ENCODE measurements around the gene SDHA. TPM values are rescaled to one million over a fixed set of nuclear protein-coding genes. Genes with fewer than 3 reads are reported as not detected.
"Not testable (repeated sequence)": the region's sequence is repeated elsewhere in the genome, so short reads cannot be mapped to it uniquely, and the experiment has no call there.

The SDHA gene
- total and polyA plus RNA-seq, 9 of the 15 experiments (the other 6 are each of a cell fraction or from before 2014, with no cell fraction given), result 82.9 to 191 (median 130) TPM

DNA sequence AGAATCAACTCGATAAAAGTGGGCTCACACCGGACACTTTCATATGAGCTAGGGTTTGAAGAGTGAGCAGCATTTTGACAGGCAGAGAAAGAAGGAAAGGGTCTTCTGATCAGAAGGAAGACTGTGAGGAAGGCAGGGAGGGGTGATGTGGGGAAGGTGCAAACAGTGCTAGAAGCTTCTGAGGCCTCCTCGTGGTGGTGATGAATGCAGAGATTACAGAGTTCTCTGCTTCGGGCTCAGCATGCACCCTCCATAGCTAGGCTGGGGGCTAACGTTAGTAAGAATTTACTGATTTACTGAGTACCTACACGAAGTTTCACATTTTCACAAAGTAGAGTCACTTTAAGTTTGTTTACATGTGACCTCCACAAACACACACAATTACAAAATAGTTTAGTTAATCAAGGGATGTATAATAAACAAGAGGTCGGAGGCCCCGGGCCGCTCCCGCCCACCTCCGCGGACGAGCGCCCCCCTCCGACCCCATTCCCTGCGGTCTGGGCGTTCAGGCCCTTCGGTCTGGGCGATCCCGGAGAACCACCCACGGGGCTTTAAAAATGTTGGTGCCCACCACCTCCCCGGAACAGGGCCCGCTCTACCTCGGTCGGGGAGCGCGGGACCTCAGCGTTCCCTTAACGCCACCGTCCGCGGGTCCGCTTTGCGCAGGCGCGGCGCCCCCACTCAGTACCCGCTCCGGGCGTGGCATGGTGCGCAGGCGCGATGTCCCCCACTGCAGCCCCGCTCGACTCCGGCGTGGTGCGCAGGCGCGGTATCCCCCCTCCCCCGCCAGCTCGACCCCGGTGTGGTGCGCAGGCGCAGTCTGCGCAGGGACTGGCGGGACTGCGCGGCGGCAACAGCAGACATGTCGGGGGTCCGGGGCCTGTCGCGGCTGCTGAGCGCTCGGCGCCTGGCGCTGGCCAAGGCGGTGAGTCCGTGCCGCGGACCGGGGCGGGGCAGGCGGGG is at the start of gene SDHA, which contains the start of gene CCDC127 (continued):
- TF ChIP-seq ZNF740 (CRISPR knock-in tag; IDR thresholded peaks at IDR 0.05), result peak; percentile 81; the same call in 1 of the 2 replicates
- TF ChIP-seq ZNF740 (tag; IDR thresholded peaks at IDR 0.05); ATF1 (CRISPR knock-in tag; IDR thresholded peaks at IDR 0.05): not testable (repeated sequence)
- TF ChIP-seq ATF1 (tag; IDR thresholded peaks at IDR 0.05), result 0 out of 2 replicates have a peak, but pooled peaks have one; percentile 29
- TF ChIP-seq TBP (optimal IDR thresholded peaks at IDR 0.05; ENCODE audit: low read depth, low read length), result peak; percentile 51
- TF ChIP-seq ELF2 (CRISPR knock-in tag; IDR thresholded peaks at IDR 0.05), result peak; percentile 55; the same call in 1 of the 2 replicates
- TF ChIP-seq, protein P1, sequence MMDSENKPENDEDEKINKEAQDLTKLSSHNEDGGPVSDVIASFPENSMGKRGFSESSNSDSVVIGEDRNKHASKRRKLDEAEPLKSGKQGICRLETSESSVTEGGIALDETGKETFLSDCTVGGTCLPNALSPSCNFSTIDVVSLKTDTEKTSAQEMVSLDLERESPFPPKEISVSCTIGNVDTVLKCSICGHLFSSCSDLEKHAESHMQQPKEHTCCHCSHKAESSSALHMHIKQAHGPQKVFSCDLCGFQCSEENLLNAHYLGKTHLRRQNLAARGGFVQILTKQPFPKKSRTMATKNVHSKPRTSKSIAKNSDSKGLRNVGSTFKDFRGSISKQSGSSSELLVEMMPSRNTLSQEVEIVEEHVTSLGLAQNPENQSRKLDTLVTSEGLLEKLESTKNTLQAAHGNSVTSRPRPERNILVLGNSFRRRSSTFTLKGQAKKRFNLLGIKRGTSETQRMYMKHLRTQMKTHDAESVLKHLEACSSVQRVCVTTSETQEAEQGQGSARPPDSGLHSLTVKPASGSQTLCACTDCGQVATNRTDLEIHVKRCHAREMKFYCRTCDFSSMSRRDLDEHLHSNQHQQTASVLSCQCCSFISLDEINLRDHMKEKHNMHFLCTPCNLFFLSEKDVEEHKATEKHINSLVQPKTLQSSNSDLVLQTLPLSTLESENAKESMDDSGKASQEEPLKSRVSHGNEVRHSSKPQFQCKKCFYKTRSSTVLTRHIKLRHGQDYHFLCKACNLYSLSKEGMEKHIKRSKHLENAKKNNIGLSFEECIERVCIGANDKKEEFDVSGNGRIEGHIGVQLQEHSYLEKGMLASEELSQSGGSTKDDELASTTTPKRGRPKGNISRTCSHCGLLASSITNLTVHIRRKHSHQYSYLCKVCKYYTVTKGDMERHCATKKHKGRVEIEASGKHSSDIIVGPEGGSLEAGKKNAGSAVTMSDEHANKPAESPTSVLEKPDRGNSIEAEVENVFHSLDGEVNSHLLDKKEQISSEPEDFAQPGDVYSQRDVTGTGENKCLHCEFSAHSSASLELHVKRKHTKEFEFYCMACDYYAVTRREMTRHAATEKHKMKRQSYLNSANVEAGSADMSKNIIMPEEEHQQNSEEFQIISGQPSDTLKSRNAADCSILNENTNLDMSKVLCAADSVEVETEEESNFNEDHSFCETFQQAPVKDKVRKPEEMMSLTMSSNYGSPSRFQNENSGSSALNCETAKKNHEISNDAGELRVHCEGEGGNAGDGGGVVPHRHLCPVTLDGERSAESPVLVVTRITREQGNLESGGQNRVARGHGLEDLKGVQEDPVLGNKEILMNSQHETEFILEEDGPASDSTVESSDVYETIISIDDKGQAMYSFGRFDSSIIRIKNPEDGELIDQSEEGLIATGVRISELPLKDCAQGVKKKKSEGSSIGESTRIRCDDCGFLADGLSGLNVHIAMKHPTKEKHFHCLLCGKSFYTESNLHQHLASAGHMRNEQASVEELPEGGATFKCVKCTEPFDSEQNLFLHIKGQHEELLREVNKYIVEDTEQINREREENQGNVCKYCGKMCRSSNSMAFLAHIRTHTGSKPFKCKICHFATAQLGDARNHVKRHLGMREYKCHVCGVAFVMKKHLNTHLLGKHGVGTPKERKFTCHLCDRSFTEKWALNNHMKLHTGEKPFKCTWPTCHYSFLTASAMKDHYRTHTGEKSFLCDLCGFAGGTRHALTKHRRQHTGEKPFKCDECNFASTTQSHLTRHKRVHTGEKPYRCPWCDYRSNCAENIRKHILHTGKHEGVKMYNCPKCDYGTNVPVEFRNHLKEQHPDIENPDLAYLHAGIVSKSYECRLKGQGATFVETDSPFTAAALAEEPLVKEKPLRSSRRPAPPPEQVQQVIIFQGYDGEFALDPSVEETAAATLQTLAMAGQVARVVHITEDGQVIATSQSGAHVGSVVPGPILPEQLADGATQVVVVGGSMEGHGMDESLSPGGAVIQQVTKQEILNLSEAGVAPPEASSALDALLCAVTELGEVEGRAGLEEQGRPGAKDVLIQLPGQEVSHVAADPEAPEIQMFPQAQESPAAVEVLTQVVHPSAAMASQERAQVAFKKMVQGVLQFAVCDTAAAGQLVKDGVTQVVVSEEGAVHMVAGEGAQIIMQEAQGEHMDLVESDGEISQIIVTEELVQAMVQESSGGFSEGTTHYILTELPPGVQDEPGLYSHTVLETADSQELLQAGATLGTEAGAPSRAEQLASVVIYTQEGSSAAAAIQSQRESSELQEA (IDR thresholded peaks at IDR 0.05; ENCODE audit: low read depth), result peak; percentile 36; the same call in 1 of the 2 replicates
- TF ChIP-seq MAX (CRISPR knock-in tag; IDR thresholded peaks at IDR 0.05), result peak; percentile 28; the same call in 1 of the 2 replicates
- 0 out of 2 replicates have a peak, but pooled peaks have one; percentile 14 for TF ChIP-seq FOXM1 (IDR thresholded peaks at IDR 0.05; ENCODE audit: low read depth)
- TF ChIP-seq FOXM1 (CRISPR knock-in tag; IDR thresholded peaks at IDR 0.05; ENCODE audit: low read depth), result peak; percentile 25; the same call in 1 of the 2 replicates
- 0 out of 2 replicates have a peak, but pooled peaks have one; percentile 64 for TF ChIP-seq PHB (CRISPR knock-in tag; IDR thresholded peaks at IDR 0.05)
- TF ChIP-seq, protein P2, sequence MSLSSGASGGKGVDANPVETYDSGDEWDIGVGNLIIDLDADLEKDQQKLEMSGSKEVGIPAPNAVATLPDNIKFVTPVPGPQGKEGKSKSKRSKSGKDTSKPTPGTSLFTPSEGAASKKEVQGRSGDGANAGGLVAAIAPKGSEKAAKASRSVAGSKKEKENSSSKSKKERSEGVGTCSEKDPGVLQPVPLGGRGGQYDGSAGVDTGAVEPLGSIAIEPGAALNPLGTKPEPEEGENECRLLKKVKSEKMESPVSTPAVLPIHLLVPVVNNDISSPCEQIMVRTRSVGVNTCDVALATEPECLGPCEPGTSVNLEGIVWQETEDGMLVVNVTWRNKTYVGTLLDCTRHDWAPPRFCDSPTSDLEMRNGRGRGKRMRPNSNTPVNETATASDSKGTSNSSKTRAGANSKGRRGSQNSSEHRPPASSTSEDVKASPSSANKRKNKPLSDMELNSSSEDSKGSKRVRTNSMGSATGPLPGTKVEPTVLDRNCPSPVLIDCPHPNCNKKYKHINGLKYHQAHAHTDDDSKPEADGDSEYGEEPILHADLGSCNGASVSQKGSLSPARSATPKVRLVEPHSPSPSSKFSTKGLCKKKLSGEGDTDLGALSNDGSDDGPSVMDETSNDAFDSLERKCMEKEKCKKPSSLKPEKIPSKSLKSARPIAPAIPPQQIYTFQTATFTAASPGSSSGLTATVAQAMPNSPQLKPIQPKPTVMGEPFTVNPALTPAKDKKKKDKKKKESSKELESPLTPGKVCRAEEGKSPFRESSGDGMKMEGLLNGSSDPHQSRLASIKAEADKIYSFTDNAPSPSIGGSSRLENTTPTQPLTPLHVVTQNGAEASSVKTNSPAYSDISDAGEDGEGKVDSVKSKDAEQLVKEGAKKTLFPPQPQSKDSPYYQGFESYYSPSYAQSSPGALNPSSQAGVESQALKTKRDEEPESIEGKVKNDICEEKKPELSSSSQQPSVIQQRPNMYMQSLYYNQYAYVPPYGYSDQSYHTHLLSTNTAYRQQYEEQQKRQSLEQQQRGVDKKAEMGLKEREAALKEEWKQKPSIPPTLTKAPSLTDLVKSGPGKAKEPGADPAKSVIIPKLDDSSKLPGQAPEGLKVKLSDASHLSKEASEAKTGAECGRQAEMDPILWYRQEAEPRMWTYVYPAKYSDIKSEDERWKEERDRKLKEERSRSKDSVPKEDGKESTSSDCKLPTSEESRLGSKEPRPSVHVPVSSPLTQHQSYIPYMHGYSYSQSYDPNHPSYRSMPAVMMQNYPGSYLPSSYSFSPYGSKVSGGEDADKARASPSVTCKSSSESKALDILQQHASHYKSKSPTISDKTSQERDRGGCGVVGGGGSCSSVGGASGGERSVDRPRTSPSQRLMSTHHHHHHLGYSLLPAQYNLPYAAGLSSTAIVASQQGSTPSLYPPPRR (CRISPR knock-in tag; IDR thresholded peaks at IDR 0.05; ENCODE audit: borderline replicate concordance), result peak; percentile 84; the same call in 1 of the 2 replicates

Data from K562 (cell line).